GM21576 (cell line): Measurements from ENCODE around the gene CARF.
"Not testable (repeated sequence)": the region's sequence is repeated elsewhere in the genome, so short reads cannot be mapped to it uniquely, and the experiment has no call there.

Source experiments
- ATAC-seq: cut with Tn5 transposase; IDR thresholded peaks from one replicate; pipeline ENCODE4 v1.9.1; 2021; ENCODE audit warnings: mild to moderate bottlenecking, moderate library complexity; ENCODE audit not compliant: unreplicated experiment

Gene CARF

GRCh38 chr2:202934456-202934855 lies 22.4 kb downstream of the CARF start:
- no peak for ATAC-seq

GRCh38 chr2:202938960-202939359 lies 26.9 kb downstream of the CARF start:
- ATAC-seq, result no peak

GRCh38 chr2:202941771-202942170 lies 29.7 kb downstream of the CARF start:
- ATAC-seq, result no peak

GRCh38 chr2:202944408-202944807 lies 32.3 kb downstream of the CARF start:
- no peak for ATAC-seq

GRCh38 chr2:202944816-202945215 lies 32.7 kb downstream of the CARF start:
- ATAC-seq, result no peak

DNA sequence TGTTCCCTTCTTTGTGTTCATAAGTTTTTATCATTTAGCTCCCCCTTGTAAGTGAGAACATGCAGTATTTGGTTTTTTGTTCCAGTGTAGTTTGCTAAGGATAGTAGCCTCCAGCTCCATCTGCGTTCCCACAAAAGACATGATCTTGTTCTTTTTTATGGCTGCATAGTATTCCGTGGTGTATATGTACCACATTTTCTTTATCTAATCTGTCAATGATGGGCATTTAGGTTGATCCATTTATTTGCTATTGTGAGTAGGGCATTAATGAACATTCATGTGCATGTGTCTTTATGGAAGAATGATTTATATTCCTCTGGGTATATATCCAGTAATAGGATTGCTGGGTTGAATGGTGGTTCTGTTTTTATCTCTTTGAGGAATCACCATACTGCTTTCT lies 33.4 kb downstream of the CARF start:
- ATAC-seq, result no peak

DNA sequence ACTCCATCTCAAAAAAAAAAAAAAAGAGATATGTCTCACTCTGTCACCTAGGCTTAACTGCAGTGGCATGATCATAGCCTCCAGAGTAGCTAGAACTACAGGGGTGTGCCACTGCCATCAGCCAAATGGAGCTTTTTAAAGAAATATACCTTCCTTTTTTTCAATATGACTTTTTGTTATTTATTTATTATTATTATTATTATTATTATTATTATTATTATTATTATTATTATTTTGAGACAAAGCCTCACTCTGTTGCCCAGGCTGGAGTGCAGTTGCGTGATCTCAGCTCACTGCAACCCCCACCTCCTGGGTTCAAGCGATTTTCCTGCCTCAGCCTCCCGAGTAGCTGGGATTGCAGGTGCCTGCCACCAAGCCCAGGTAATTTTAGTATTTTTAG lies 37.3 kb downstream of the CARF start:
- not testable (repeated sequence) for ATAC-seq

DNA sequence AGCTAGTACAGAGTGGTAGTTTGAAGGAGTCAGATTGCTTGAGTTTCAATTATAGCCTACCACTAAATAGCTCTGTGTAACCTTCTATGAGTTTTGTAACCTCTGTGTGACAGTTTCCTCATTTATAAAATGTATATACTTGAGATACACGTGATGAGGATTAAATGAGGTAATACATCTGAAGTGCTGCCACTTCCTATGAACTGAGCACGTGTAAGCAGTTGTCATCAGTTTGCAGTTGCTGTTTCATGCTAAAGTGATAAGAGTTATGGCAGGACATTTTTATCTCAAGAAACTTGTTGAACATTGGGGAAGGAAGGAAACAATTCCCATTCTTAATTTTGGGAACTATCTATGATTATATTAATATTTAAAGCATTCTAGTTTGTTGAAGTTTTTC lies 38.5 kb downstream of the CARF start:
- ATAC-seq, result no peak

GRCh38 chr2:202960524-202960923 lies 48.4 kb downstream of the CARF start:
- no peak for ATAC-seq

DNA sequence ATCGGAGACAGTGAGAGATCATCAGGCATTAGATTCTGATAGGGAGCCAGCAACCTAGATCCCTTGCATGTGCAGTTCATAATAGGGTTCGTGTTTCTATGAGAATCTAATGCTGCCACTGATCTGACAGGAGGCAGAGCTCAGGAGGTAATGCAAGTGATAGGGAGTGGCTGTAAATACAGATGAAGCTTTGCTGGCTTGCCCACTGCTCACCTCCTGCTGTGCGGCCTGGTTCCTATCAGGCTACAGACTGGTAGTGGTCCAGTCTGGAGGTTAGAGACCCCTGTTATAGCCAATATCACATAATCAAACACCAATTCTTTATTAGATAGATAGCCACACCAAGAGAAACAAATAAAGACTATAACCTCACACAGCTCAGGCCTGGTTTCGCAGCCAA lies 51.6 kb downstream of the CARF start:
- no peak for ATAC-seq

DNA sequence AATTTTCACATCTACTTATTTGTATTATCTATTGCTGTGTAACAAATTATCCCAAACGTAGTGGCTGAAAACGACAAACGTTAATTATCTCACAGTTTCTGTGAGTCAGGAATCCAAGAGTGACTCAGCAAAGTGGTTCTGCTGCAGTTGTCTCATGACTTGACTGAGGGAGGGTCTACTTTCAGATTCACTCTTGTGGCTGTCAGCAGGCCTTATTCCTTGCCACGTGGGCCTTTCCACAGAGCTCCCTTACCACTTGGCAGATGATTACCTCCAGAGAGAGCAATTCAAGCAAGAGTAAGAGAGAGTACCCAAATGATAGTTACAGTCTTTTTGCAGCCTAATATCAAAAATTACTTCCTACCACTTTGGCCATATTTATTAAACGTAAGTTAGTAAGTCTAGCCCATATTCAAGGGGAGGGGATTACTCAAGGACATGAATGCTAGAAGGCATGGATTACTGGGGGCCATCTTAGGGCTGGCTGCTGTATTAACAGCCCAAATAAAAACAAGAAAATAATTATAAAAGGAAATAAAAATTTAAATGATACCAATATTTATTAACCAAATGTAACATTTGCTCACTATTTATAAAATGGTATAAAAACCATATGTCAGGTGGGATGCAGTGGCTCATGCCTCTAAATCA lies 53.9 kb downstream of the CARF start:
- peak; percentile 56 for ATAC-seq

- not testable (repeated sequence) for ATAC-seq
Measured at GRCh38 chr2:202969404-202969803, 57.3 kb downstream of the CARF start.

GRCh38 chr2:202976809-202977208 lies 64.7 kb downstream of the CARF start:
- no peak for ATAC-seq

- ATAC-seq, result no peak
Measured at GRCh38 chr2:202982779-202983491, 70.9 kb downstream of the CARF start.

- no peak for ATAC-seq
Measured at GRCh38 chr2:202989749-202990148, 77.7 kb downstream of the CARF start.

- no peak for ATAC-seq
Measured at GRCh38 chr2:202990501-202990900, 78.4 kb downstream of the CARF start.

DNA sequence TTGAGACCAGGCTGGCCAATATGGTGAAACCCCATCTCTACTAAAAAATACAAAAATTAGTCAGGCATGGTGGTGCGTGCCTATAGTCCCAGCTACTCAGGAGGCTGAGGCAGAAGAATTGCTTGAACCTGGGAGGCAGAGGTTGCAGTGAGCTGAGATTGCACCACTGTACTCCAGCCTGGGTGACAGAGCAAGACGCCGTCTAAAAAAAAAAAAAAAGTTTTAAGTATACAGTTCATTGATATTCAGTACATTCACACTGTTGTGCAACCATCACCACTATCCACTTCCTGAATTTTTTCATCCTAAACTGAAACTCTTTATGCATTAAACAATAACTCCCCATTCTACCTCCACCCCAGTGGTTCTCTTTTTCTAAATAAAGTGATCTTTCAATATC lies 85.0 kb downstream of the CARF start:
- not testable (repeated sequence) for ATAC-seq

DNA sequence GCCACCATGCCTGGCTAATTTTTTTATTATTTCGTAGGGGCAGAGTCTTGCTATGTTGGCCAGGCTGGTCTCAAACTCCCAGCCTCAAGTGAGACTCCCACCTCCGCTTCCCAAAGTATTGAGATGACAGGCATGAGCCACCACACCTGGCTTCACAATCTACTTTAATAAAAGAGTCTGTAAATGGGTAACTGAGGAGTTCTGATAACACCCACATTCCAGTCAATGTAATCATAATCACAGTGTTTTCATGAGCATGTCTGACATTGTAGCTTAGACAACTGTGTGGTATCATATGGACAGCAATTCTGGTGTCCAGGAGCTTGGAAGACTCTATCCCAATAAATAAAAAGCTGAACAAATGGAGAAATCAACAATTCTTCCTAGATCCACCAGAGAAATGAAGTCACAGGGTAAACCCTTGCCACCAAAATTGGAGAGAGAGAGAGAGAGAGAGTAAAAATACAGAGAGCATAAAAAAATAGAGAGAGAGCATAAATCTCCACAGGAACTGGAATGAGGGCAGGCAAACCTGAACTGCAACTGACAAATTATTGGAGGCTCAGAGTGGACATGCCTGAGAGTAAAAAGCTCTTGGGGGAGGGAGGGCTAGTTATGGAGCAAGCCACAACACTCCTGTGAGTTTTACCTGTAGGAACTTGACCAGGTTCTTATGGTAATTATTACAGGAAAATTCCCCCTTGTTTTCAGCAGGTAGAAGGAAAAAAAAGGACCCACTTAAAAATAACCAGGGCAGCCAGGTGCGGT lies 90.2 kb downstream of the CARF start:
- ATAC-seq, result no peak

DNA sequence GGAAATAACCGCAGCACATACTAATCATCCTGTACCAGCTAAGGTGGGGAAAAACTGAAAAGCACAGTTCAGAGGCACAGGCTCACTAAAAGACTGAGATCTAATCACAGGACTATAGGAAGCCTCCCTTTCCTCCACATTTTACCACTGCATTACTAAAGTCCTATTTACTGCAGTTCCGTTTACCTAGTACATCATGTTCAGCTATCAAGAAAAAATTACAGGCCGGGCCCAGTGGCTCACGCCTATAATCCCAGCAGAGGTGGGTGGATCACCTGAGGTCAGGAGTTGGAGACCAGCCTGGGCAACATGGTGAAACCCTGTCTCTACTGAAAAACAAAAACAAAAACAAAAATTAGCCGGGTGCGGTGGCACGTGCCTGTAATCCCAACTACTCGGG lies 91.6 kb downstream of the CARF start:
- ATAC-seq, result no peak

DNA sequence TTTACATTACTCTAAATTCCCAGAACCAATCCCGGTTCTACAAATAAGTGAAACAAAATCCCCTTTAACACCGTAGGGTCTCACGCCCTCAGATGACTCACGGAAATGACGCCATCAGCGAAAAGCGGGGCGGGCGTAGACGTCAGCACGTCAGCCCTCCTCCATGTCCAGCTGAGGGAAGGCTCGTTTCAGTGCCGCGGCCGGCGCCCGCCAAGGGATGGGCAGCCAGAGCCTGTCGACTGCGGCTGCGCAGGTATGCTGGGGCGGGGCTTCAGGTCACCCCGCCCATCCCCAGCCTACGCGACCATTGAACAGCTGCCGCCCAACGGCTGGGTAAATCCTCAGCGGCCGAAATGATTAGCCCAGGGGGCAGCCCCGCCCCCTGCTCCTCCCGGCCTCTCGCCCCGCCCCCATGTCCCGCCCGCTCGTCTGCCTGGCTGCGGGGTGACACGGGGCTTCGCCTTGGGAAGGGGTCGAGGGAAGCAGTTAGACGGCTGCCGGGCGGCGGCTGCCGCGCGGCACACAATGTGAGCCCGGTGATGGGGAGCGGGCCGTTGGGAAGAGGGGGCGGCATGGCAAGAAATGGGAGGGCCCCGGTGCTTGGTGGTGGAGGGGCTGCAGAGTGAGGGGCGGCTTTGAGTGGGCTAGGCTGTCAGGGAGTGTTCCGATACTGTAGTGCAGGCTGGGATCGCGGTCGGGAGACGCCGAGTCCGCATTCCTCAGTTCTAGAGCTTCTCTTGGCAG lies 102.6 kb downstream of the CARF start, which contains the start of gene NBEAL1:
NBEAL1 (plus strand) TSS at position 420 of the 744 bp plus-strand sequence. CDS start 1,510 bp downstream, outside the sequence.
- ATAC-seq, result peak; percentile 97

GRCh38 chr2:203016716-203017115 lies 104.6 kb downstream of the CARF start:
- no peak for ATAC-seq
